D721Med (cell line): ENCODE results near the gene KIAA1328.
"Not testable (repeated sequence)": the region's sequence is repeated elsewhere in the genome, so short reads cannot be mapped to it uniquely, and the experiment has no call there.

Source experiments
- DNase-seq: peaks from one replicate; pipeline ENCODE4 v3.0.0; 2011; ENCODE audit warnings: low spot score; ENCODE audit not compliant: insufficient read length
- FAIRE-seq: peaks from 2 replicates; lab custom pipeline; 2011; peaks lifted over from hg19 to GRCh38; lab: Jason Lieb, UNC
- TF ChIP-seq, protein P1 (sequence below): IDR thresholded peaks from 2 replicates; pipeline ENCODE4 v1.5.1; 2012; ENCODE audit warnings: mild to moderate bottlenecking, control low read depth; ENCODE audit not compliant: insufficient read depth; ENCODE audit errors: missing control alignments

Gene KIAA1328

DNA sequence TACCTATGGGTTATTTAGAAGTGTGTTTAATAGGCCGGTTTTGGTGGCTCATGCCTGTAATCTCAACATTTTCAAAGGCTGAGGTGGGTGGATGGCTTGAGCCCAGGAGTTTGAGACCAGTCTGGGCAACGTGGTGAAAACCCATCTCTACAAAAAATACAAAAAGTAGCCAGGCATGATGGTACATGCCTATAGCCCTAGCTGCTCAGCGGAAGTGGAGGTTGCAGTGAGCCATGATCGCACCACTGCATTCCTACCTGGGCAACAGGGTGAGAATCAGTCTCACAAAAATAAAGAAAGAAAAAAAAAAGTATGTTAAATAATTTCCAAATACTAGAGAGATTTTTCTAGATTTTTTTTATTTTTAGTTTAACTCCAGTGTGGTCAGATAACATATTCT, 316.0 kb downstream of the KIAA1328 start:
- TF ChIP-seq, protein P1, sequence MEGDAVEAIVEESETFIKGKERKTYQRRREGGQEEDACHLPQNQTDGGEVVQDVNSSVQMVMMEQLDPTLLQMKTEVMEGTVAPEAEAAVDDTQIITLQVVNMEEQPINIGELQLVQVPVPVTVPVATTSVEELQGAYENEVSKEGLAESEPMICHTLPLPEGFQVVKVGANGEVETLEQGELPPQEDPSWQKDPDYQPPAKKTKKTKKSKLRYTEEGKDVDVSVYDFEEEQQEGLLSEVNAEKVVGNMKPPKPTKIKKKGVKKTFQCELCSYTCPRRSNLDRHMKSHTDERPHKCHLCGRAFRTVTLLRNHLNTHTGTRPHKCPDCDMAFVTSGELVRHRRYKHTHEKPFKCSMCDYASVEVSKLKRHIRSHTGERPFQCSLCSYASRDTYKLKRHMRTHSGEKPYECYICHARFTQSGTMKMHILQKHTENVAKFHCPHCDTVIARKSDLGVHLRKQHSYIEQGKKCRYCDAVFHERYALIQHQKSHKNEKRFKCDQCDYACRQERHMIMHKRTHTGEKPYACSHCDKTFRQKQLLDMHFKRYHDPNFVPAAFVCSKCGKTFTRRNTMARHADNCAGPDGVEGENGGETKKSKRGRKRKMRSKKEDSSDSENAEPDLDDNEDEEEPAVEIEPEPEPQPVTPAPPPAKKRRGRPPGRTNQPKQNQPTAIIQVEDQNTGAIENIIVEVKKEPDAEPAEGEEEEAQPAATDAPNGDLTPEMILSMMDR, result no peak
- no peak for FAIRE-seq
- DNase-seq, result no peak

DNA sequence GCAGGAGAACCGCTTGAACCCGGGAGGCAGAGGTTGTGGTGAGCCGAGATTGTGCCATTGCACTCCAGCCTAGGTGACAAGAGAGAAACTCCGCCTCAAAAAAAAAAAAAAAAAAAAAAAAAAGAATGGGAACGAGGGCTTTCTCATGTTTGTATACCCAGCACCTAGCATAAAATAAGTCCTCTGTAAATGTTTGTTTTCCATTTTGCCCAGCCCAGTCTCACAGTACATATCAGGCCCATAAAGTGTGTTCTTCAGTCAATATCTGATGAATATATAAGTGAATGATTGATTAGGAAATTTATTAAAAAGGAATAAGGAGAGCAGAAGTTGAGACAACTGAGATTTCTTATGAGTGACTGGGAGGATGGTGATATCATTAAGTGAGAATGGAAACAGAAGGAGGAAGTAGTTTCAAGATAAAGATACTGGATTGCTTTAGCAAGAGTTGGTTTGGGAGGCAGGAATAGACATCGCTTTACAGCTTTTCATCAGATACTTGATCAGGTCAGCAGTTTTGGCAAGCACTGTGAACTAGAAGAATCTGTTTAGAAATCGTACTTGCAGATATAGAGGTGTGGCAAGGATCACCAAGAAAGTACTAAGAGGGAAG, 327.5 kb downstream of the KIAA1328 start:
- DNase-seq (no peak), FAIRE-seq (peak; percentile 88)
- TF ChIP-seq, protein P1, result no peak

DNA sequence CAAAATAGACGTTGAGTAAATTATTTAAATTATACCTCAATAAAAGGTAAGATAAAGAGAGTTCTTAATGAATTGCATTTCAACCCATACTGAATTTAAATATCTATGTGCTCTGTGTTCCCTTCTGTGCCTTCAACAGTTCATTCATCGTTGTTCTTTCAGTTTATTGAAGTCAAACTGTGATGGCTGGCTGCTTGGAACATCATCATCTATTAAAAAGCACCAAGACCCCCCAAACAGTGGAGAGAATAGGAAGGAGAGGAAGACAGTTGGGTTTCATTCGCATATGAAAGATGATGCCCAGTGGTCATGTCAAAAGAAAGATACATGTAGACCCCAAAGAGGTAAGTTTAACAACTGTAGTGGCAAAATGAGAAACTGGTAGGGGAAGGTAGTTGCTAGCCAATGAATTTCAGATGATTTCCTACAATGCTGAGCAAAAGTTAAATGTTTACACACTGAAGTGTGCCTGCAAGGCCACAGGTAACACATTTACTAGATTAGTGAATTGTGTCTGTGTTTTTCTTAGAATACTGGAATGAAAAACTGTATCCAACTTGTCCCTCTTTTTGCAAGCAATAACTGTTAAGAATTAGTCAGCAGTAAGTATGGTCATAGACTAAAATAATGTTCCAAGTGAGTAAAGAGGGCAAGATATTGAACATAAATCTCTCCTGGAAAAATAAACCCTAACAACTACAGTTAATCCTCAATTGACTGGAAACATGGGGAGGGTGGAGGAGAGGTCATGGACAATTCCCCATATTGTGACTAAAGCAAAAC, 331.3 kb downstream of the KIAA1328 start:
- TF ChIP-seq, protein P1, result no peak
- peak; percentile 92 for FAIRE-seq
- no peak for DNase-seq

DNA sequence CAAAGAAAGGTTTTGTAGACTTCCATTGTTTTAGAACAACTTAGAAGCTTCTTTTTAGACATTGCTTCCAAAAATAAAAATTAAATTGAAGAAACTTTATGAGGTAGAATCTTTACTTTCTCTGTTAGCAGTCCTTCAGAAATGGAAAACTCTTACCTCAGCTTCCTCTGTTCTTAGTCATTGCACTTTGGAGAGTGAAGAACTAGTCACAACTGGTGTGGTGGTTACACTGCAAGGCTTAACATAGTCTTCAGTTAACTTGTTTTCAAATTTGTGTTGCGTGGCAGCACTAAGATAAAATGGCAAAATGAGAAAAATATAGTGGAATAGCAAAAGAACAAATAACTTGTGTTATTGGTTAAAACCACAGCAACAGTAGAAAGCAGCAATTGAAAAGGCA, 332.6 kb downstream of the KIAA1328 start:
- DNase-seq, result no peak
- no peak for FAIRE-seq
- TF ChIP-seq, protein P1, result no peak

DNA sequence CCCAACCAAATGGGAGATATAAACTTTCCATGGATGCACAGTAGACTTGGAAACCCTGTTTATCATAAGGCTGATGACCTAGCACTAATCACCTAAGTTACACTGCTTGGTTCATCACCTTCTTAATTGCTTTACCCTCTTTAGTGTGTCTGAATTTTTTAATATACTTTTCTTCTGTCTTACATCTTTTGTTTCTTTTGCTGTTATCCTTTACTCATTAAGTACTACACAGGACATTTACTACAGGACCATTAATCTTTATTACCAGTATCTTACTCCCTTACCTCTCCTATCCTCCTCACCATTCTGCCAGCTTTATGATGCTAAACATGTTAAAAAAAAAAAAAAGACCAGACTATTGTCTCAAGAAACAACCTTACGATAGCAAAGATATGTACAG, 333.6 kb downstream of the KIAA1328 start:
- DNase-seq (no peak), FAIRE-seq (no peak)
- TF ChIP-seq, protein P1, result no peak

DNA sequence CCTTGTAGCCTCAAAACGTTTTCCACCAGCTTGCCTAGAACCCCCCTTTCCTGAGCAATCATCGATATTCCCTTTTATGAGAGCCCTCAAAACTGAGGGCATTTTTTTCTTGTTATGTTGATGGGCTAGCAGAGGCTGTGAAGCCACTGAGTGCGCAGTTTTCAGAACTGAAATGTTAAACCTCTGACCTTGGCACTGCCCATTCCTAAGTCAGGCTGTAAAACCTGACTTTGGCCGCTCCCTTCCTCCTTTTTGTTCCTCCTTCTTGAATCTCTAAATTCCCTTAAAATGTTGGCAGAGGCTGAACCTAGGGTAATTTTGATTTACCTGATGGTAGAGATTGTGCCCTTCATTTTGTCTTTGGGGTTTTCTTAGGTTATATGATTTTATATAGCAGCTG, 334.2 kb downstream of the KIAA1328 start:
- TF ChIP-seq, protein P1, result no peak
- DNase-seq (no peak), FAIRE-seq (no peak)

DNA sequence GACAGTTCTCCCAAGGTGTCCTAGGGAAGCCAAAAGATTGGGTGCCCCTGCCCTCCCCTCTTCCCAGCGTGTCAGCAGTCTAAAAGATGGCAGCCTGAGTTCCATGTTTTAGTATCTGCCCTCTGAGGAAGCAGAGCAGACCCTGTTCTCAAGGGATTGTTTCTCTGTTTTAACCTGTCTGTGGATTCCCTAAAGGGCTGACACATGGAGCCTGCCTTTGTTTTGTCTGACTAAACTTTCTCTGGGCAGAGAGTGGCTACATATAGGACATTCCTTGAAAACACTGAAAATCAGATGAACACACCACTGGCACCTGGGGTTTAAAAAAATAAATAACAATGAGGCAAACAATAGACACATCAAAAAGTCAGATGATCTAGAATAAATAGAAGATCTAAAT, 337.6 kb downstream of the KIAA1328 start:
- FAIRE-seq (no peak), DNase-seq (no peak)
- TF ChIP-seq, protein P1, result no peak

DNA sequence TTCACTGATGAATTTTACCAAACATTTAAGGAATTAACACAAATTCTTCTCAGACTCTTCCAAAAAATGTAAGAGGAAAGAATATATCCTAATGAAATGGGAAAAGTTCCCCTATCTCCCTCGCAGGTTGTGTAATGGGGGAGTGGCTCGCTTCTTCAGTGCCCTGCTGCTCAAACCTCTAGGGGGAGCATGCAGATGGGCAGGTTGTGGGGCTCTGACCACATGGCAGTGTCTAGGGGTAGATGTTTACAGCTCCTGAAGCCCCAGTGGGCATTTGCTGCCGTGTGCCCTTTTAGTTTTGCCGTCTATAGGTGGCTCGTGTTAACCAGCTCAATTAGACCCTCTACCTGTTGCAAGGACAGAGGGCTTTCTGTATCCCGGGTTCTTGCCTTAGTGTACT, 338.0 kb downstream of the KIAA1328 start:
- not testable (repeated sequence) for DNase-seq, FAIRE-seq
